Kidney glomerular epithelial cell (primary cell): Measurements from ENCODE around the gene CFAP61.

Experiments used
- DNase-seq: peaks from one replicate; lab custom pipeline; 2025; lab: John Stamatoyannopoulos, UW

CFAP61 gene

DNA sequence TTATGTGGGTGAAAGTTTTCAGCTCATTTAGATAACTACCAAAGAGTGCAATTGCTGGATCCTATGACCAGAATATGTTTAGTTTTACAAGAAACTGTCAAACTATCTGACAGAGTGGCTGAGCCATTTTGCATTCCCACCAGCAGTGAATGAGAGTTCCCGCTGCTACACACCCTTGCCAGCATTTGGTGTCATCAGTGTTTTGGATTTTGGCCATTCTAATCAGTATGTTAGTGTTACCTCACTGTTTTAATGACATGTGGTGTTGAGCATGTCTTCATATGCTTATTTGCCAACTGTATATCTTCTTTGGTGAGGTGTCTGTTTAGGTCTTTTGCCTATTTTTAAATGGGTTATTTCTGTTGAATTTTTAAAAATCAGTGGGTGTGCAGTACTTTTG is 120.9 kb downstream of the CFAP61 start:
- no peak for DNase-seq

DNA sequence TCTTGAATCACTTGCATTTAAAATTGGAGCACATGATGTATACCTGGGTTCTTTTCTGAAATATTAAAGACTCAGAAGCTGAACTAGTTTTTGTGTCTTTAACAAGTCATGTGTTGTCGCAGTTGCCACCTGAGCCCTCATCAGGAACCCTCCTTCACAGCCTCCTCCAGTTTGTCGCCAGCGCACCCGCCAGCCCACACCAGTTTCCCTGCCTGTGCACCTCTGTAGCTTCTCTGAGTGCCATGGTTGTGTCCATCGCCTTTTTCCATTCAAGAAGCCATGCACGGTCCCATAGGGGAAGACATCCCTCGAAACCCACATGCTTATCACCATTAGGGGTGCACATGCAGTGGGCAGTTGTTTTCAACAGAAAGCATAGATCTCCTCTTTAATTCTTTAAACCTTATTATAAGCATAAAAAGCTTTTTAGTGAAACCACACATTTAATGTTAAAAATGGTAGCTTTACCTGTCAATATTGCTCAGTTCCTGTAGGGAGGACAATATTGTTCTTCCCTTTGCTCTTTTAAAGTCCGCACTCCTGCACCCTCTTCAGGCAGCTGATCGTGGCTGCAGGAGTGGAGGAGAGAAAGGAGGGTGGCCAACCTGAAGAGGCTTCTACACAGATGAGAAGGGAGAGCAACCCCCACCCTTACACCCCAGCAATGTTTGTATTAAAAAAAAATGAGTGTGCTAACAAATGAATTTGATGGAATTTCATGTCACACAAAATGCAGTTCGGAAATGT is 121.9 kb downstream of the CFAP61 start:
- DNase-seq = no peak

DNA sequence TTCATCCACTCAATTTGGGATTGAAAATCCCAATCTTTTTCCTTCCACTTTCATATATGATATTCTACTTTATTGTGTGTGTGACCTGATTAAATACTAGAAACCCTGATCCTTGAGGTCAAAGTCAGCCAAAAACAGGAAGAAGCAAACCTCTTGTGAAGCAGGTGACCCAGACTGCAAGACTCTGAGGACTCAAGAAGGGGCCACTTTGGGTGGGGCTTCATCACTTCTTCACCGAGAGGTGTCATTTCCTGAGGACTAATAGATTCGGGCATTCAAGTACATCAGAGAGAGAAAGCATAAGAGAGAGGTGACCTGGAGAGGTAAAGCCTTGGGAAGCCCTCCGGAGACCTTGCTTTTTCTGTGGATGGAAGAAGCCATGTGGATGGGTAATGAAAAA is 129.0 kb downstream of the CFAP61 start:
- no peak for DNase-seq

DNA sequence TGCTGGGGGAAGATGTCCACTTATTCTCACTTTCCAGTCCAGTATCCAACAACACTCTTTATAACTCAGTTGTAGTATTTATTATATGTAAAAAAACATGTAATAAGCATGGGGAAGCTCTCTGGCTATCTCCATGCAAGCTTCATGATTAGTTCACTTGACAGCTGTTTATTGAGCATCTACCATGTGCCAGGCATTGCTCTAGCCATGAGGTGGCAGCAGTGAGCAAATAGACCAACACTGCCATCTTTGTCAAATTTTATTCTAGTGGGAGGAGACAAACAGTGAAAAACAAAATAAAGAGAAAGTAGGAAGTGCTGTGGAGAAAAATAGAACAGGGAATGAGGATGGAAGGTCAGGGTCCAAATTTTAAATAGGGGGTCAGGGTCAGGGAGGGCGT is 131.8 kb downstream of the CFAP61 start:
- no peak for DNase-seq

DNA sequence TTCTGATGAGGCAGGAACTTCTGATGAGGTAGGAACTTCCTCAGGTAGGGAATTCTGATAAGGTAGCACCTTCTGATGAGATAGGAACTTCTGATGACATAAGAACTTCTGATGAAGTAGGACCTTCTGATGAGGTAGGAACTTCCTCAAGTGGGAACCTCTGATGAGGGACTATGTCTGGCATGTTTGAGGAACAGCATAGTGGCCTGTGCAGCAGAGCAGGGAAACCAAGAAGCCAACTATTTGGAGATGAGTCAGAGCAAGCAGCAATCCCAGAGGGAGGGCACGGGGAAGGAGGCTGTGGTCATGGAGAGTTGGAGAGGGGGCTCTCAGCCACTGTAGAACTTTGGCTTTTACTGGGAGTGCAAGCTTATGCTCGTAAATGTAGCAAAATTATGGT is 132.4 kb downstream of the CFAP61 start:
- DNase-seq = no peak

DNA sequence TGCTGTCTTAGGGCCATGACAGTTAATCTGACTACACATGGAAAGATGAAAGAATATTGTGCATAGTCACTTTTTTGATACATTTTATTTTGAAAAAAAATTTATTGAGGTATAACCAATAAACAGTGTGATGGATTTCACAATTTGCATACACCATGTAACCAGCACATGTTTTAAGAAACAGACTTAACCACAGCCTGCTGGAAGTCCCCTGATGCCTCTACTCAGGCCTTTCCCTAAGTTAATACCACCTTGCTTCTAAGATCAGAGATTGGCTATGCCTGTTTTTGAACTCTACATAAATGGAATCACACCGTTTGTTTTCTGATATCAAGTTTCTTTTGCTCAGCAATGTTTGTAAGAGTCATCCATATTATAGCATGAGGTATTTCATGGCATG is 136.3 kb downstream of the CFAP61 start:
- no peak for DNase-seq

DNA sequence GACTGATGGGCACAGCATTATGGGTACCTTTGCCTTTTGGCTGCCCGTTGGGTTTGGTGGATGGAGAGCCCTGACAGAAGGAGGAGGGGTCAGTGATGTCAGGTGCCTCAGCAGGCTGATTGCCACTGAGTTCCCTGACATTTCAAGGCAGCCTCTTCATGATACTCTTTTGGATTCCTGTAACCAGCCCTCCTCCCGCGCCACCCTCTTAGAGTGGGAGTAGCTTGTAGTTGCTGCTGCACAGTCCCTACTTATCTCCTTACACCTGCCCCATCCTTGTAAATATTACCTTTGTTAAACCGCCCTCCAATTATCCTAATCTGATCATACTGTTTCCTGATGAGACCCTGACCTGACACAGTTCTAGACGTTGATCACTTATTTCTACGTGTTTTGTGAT is 140.0 kb downstream of the CFAP61 start:
- DNase-seq = no peak

DNA sequence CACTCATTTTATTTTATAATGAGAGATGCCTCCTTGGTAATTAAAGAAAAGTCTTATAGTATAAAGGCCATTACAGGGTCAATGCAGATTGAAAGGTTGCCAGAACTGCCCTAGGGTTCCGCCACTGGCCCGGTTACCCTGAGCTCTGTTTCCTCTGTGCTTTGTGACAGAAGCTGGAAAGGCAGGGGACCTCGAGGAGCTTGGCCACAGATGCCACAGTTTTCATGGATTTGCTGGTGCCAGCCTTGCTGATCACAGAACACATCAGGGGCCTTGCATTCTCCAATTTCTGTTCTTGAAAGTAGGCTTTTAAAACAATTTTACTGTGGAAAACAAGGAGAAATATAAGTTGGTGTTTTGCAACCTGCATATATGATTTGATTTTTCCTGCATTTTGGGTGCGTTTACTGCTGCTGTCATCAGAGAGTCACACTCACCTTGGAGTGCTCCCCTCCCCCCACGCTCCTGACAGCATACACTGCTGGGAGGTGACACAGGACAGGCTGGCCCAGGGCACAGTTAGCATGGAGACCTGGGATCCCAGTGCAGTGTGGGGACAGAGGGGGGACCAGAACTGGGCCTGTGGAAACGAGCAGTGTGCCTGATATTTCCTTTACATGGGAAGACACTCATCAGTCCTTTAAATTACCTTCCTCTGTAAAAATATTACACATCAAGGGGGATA is 142.8 kb downstream of the CFAP61 start:
- no peak for DNase-seq

DNA sequence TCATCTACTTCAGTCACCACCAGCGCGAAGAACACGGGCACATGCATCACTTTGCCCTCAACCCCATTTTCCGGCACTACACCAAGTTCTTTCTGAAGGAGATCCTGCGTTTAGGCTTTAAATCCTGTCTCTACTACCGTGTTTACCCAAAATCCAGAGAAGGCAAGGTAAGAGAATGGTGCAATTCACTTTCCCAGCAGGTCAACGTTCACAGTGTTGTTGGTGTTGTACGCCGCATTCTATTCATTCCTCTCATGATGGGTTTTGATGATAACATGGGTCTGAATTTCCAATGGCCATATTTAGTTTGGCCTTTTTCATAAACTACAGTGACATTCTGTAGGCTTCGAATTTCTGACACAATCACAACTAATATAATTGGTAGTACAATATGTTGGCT is 144.3 kb downstream of the CFAP61 start:
- DNase-seq = no peak

DNA sequence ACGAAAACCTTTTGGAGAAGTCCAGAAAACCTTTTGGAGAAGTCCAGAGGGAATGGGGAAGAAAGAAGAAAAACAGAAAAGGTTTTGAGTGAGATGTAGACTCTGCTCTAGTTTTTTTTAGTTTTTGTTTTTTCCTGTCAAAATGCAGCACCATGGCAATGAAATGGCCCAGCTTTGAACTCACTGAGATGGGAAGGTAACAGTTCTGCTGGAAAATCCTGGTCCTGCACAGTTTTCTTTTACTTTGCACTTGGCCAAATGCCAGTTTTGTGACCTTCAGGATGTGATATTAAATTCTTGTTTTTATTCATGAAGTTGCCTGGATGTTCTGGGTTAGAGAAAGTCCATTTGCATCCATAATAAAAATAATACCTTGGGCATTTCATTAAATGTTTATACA is 145.7 kb downstream of the CFAP61 start:
- no peak for DNase-seq

DNA sequence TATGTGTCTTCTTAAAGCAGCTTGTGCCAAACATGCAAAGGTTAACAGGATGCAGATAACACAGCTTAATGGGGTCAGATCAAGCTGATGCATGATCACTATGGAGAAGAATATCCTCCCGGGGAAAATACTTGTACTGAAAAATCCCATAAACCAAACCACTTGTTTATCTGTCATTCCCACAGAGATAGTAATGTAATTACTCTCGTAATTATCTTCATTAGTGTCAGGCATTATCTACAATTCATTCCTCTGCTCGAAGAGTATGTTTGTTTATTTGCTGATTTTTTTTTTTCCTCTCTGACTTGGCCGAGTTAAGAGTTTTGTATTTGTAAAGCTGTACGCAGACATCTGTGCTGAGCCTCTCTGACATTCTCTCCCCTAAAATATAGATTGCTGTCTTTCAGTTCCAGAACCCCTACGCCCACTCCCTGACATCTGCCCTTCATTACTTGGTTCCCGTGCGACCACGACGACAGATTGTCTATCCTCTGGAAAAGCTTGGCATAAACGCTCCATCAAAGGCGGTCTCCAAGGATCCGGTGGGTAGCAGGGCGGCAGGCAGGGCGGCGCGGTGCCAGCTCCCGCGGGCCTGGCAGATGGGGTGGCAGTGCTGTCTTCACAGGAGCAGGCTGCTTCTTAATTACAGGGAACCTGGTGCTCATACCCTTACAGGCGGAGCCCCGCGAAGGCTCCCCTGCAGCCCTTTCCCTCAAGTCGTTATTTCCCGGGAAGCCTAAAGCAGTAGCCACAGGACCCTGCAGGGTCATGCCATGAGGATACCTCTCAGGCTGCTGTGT is 147.2 kb downstream of the CFAP61 start:
- DNase-seq = no peak

DNA sequence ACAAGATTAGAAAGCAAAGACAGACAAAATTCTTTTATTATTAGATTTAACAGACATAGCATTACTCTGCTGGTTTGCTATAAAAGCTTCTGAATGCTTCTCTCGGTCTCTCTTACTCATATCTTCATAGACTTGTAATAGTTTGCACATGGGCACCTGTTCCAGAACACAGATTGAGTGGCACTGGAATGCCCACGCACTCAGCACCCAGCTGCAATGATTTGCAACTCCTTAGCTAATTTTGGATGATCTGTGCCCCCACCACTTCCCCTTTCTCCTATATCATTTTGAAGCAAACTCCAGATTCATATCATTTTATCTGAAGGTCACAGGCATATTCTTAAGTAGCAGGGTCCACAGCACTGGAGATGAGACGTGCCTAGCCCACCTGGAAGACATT is 148.8 kb downstream of the CFAP61 start:
- no peak for DNase-seq

DNA sequence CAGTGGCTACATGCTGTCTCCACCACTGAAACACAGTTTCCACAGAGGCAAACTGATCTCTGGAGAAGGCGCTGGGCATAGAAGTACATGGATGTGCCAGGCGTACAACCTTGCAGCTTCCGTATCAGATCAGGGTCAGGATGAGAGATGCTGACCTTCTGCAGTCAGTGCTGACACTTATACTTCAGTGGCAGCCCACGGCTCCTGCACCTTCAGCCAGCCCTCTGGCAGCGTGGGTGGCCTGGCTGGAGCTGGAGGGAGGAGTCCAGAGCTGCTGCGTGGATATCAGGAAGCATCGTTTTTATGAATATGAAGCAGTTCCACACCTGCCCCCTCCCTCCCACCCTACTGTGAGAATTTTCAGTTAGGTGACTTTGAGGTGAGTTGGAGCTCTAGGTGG is 149.3 kb downstream of the CFAP61 start:
- no peak for DNase-seq

DNA sequence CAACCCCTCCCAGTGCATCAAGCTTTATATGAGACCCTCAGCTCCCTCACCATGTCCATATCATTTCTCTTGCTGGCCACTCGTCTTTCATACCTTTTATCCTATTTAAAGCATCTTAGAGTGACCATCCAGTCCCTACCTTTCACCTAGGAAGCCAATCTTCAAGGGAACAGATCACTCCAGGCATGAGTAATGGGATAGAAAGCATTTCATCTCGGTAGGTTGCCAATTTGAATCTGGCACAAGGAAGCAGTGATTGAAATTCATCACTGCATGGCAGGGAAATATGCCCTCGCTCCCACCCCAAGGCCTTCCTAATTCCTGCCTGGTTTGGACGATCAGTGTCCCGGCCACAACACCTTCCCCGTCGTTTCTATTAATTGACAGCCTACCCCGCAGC is 150.4 kb downstream of the CFAP61 start:
- no peak for DNase-seq

DNA sequence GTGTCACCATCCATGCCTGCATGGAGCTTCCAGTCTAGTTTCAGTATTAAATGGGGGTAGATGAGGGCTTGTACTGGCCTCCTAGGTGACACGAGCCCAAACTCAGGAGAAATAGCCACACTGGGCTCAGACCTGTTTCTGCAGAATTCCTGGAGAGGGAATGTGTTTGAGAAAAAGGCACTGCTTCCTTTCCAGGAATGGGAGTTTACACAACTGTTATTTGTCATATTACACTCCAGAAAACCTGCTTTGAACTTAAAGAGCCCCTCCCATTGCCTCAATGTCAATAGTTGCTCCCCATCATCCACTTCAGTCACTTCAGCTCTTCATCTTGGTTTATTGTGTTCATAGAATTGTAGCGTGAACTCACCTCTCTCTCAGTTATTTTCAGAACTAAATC is 151.5 kb downstream of the CFAP61 start:
- no peak for DNase-seq

DNA sequence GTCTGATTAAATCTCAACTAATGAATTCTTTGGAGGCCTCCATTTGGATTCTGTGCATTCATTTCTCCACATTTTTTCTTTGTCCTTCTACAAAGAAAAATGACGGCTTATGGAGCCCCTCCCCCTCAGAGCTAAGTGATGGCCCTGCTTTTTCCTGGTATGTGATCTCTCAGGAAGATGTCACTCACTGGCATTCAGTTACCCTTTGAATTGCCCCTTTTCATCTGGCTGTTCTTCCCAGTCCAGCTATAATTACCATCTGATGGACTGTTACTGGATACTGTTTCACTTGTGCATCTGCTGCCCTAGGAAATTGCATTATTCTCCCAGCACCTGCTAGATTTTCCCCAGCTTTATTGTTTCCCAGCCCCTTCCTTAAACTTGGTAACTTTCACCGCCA is 151.9 kb downstream of the CFAP61 start:
- no peak for DNase-seq

DNA sequence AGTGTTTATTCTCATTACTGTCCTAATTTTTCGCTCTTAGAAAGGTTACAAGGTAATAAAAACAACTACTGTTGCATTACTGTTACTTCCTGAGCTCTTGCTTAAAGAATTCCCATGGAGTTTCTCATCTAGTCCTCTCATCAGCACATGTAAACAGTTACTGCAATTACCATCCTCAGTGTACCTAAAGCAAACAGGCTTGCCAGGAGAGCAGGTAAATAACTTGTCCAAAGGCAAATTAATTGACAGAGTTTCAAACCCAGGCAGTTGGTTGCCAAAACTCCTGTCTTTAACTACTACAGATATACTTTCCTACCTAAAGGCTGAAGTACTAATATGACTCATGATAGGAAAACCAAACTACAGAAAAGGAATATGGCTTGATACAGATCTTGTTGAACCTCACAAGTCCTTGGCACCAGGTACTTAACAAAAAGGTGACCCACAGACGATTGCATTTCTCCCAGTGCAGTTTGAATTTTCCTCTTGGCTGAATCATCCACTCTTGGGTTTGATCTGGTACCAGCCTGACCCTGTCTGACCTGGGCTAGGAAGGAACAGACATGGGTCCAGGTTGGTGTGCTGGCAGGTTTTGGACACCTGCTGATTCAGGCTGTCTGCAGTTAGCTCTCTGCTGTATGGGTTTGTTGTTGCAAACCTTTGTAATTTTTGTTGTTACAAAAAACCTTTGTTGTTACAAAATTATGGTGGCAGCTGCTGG is 153.0 kb downstream of the CFAP61 start:
- DNase-seq = no peak

DNA sequence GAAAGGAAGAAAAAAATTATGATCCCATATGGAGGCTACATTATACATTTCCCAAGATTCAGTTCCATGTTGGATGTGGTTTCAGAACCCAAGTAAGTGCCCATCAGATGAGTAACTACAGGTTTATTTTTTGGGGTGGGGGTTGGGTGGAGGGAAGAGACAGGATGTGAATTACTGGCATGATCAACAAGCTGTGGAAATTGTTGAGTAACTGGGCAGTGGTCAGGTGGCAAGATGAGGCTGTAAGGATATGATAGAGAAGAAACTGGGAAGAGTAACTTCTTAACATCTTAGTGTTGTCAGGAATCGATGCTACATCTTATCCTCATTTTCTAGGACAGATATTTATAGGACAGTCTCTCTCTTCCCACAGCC is 153.5 kb downstream of the CFAP61 start:
- no peak for DNase-seq

DNA sequence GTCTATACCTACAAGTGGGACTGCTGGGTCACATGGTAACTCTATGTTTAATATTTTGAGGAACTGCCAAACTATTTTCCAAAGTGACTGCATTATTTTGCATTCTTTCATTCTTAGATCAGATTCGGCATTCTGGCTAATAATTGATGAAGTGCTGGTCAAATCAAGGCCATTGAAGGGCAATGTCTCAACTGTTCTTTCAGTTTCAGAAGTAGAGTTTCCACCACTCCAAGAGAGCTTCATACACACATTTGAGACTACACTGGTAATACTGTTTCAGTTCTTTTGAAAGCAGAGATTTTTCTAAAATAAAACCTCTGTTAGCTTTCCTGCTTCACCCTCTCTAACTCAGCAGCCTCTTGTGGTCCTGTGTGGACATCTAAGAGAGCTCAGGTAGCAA is 154.5 kb downstream of the CFAP61 start:
- no peak for DNase-seq

DNA sequence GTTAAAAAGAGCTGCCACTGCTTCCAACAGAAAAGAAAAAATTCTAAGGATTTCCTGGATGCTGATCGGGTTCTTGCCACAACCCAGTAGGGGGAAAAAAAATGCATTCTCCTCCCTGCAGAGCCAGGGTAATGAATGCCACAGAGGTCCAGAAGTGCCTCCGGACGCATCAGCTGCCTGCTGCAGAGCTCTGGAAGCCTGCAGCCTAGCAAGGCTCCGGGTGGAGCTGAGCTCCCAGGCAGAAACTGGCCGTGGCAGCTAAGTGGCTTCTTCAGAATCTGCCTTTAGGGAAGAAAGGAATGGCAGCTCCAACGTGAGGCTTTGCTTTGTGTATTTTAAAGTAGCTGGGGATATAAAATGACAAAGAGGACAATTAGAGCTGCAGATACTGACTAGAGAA is 155.0 kb downstream of the CFAP61 start:
- no peak for DNase-seq

DNA sequence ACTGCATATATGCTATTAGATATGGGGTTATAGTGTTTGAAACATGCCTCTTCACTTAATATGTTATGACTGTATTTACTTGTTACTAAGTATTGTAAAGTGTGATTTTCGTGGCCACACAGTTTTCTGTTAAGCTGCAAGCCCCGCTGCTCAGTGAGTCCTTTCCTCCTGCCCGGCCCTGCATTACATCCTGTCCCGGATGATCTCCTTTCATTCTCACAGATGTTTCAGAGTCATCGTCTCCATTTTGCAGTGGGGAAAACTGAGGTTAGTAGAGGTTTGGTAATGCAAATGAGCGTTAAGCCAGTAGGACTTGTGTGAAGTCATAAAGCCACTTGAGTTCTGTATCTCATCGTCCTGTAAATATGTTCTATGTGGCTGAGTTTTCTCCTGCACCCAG is 155.5 kb downstream of the CFAP61 start:
- DNase-seq = no peak

DNA sequence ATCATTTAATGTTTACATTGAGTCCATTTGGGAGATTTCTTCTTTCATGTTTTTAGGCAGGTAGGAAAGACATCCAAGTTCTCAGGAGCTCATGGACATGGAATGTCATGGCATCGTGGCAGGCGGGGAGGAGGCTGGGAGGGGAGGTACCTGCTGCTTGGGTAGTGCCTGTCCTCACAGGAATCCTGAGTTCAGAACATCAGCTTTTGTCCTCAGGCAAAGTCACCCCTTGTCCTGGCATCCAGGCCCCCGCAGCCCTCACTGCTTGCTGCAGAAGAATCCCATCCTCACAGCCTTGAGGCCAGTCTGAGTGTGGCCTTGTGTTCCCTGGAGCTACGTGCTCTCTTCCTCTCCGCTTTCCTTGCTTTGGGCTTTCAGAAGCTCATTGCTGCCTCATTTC is 157.4 kb downstream of the CFAP61 start:
- DNase-seq = no peak

DNA sequence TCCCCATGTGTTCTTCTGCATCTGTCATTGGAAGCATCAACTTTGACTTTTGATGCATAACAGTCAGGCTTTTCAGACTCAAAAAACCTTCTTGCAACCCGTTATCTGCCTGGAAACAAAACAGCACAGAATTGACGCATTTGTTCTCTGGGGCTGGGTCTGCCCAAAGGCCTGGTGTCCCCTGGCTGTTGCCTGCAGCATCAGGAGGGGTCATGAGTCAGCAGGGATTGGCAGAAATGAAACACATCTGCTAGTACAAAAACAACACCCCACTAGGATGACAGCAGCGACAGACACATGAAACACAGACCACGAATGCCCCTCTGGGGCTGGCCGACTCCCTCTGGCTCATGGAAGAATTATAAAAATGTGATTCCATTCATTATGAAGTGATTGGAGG is 158.0 kb downstream of the CFAP61 start:
- DNase-seq = no peak
